Left lung (tissue), 10 donors: ENCODE results near the gene HTRA3. TPM values are rescaled to one million over a fixed set of nuclear protein-coding genes. Genes with fewer than 3 reads are reported as not detected.

ENCODE experiments used
- ATAC-seq: fragments of 200-7000 bp; cut with Tn5 transposase; one replicate; pipeline ENCODE4 v1.9.1; 2020; ENCODE audit warnings: moderate library complexity
- DNase-seq, 4 donors: peaks; one replicate each; pipeline ENCODE4 v3.0.0-alpha.2; 2013 to 2020
- H3K27ac ChIP-seq, 2 donors: fragments of 200-600 bp; sonication (generic) in 1 of 2; one replicate each; pipeline versions ENCODE4 v1.5.0 to v1.8.0; 2020 to 2021
- H3K27me3 ChIP-seq, 2 donors: fragments of 200-600 bp; sonication (generic) in 1 of 2; one replicate each; pipeline versions ENCODE4 v1.5.0 to v1.8.0; 2020 to 2021
- H3K36me3 ChIP-seq, 2 donors: fragments of 200-600 bp; sonication (generic) in 1 of 2; one replicate each; pipeline versions ENCODE4 v1.5.0 to v1.8.0; 2020 to 2021
- H3K4me1 ChIP-seq, 2 donors: fragments of 200-600 bp; one replicate each; pipeline ENCODE4 v1.8.0; 2021
- H3K4me3 ChIP-seq, 2 donors: fragments of 200-600 bp; sonication (generic) in 1 of 2; one replicate each; pipeline versions ENCODE4 v1.5.0 to v1.8.0; 2020 to 2021; ENCODE audit warnings: mild to moderate bottlenecking in 1 of 2
- H3K9me3 ChIP-seq, 2 donors: fragments of 200-600 bp; sonication (generic) in 1 of 2; one replicate each; pipeline versions ENCODE4 v1.5.0 to v1.8.0; 2020 to 2021
- CTCF ChIP-seq, 2 donors: fragments of 200-600 bp; sonication (generic) in 1 of 2; IDR thresholded peaks; one replicate each; pipeline versions ENCODE4 v1.5.0 to v1.8.0; 2021; ENCODE audit warnings: antibody characterized with exemption in 2 of 2
- intact Hi-C, 2 donors: fragments of 100-400 bp; cut with DNase I; formaldehyde crosslinking; loops; one replicate each; pipeline versions ENCODE4 v1.11.2 to v1.14.2; 2022
- polyA plus RNA-seq, 6 donors: library from polyadenylated mRNA; unstranded; fragments of 120-200 nt; gene quantifications; one replicate each; pipeline ENCODE4 v1.2.1, GENCODE V29; 2013; ENCODE audit not compliant: insufficient read length in 6 of 6
- total RNA-seq, 2 donors: library from RNA; stranded (reverse); fragmentation: NEBNext Ultra II Directional; extraction: Animal tissue kit (Norgen Biotek cat#: 25700); gene quantifications; one replicate each; pipeline ENCODE4 v1.2.1, GENCODE V29; 2021
- donor health status: DM: no; HTN: yes; CAD: no.
- donor health status: DM: no; HTN: no; CAD: no.

HTRA3 gene
- total and polyA plus RNA-seq, 8 donors: 9.7 to 18.3 (median 12.1) TPM

GRCh38 chr4:8234715-8235114 lies 34.8 kb upstream of the HTRA3 start:
- intact Hi-C loops: loop anchor here (5.0 to 10.0 kb wide), 2 partner anchors 168 to 170 kb away; no protein-coding TSS in a partner anchor
- no peak for DNase-seq
- H3K27me3 ChIP-seq: no peaks in the 10 kb centered on the region
- H3K9me3 ChIP-seq: no peaks in the 10 kb centered on the region
- H3K4me1 ChIP-seq: no peaks in the 10 kb centered on the region
- H3K4me3 ChIP-seq: no peak overlapping the region
- no peak for ATAC-seq
- TF ChIP-seq CTCF (IDR thresholded peaks at IDR 0.05): no peak
- H3K36me3 ChIP-seq: peaks cover 0 to 90% of the 10 kb centered on the region in 2 donors
- no peak overlapping the region for H3K27ac ChIP-seq

DNA sequence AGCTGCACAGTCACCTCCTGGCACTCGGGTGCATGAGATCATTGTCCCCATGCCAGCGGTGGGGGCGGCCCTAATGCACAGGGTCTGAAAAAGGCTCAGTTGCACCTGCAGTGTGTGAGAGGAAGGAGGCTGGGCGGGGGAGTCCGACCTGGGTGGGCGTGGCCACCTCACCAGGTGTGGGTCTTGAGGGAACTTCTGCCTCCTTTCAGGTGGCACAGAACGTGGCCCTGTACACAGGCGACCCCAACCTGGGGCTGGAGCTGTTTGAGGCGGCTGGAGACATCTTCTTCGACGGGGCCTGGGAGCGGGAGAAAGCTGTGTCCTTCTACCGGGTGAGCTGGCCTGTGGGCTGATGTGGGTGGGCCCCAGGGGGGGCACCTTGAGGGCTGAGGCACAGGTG lies 34.3 kb upstream of the HTRA3 start:
- H3K27ac ChIP-seq: no peak overlapping the region
- TF ChIP-seq CTCF (IDR thresholded peaks at IDR 0.05): no peak
- no peak overlapping the region for H3K4me3 ChIP-seq
- DNase-seq: peak in 1 of 4 donors; percentile 66
- H3K4me1 ChIP-seq: no peaks in the 10 kb centered on the region
- H3K36me3 ChIP-seq: peaks cover 0 to 92% of the 10 kb centered on the region in 2 donors
- H3K27me3 ChIP-seq: no peaks in the 10 kb centered on the region
- ATAC-seq: no peak
- H3K9me3 ChIP-seq: no peaks in the 10 kb centered on the region
- intact Hi-C loops: loop anchor here (5.0 to 10.0 kb wide), 2 partner anchors 167 to 170 kb away; no protein-coding TSS in a partner anchor

GRCh38 chr4:8235686-8236085 lies 33.9 kb upstream of the HTRA3 start:
- no peaks in the 10 kb centered on the region for H3K27me3 ChIP-seq
- no peak for TF ChIP-seq CTCF (IDR thresholded peaks at IDR 0.05)
- ATAC-seq (no peak), DNase-seq (peak in 1 of 4 donors; percentile 55)
- H3K27ac ChIP-seq: no peak overlapping the region
- H3K4me1 ChIP-seq: no peaks in the 10 kb centered on the region
- intact Hi-C loops: loop anchor here (5.0 to 10.0 kb wide), 2 partner anchors 167 to 169 kb away; no protein-coding TSS in a partner anchor
- no peak overlapping the region for H3K4me3 ChIP-seq
- H3K36me3 ChIP-seq: peaks cover 0 to 97% of the 10 kb centered on the region in 2 donors
- H3K9me3 ChIP-seq: no peaks in the 10 kb centered on the region

DNA sequence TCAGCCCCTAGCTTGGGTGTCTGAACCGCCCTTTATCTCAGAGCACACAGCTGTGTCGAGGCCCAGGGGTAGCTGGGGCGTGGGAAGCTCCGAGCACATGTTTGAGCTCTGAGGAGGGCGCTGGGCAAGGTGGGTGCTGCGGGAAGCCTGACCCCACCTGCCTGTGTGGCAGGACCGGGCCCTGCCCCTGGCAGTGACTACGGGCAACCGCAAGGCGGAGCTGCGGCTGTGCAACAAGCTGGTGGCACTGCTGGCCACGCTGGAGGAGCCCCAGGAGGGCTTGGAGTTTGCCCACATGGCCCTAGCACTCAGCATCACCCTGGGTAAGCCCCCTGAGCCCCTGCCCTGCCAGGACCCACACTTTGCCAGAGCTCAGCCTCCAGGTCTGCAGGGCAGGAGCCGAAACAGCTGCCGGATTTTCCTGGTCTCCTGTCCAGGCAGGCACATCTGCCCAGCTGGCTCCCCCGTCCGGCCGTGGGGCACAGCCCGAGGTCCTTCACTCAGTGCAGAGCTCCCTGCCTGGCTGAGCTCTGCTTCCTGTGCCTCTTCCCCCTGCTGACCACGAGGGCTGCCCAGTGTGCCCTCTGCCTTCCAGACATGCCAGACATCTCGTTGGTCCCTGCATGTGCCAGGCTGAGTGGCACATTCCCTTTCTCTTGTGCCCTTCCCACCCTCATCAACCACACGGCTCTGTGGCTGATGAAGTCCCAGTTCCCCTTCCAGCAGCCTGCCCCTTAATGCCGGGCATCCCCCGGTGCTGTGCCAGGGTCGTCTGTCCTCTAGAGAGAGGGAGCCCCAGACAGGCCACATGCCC lies 33.2 kb upstream of the HTRA3 start:
- ATAC-seq: no peak
- Histone ChIP-seq H3K9me3 (no peaks in the 10 kb centered on the region), H3K27ac (no peak overlapping the region), H3K36me3 (peaks cover 0 to 98% of the 10 kb centered on the region in 2 donors), H3K4me3 (no peak overlapping the region), H3K4me1 (no peaks in the 10 kb centered on the region), H3K27me3 (no peaks in the 10 kb centered on the region)
- TF ChIP-seq CTCF (IDR thresholded peaks at IDR 0.05): no peak
- peak in 1 of 4 donors; percentile 72 for DNase-seq
- intact Hi-C loops: loop anchor here (5.0 to 10.0 kb wide), 2 partner anchors 166 to 168 kb away; no protein-coding TSS in a partner anchor

GRCh38 chr4:8236920-8237195 lies 32.7 kb upstream of the HTRA3 start:
- H3K4me1 ChIP-seq: peaks cover 0 to 1% of the 10 kb centered on the region in 2 donors
- no peak overlapping the region for H3K27ac ChIP-seq
- no peaks in the 10 kb centered on the region for H3K27me3 ChIP-seq
- no peaks in the 10 kb centered on the region for H3K9me3 ChIP-seq
- H3K36me3 ChIP-seq: peaks cover 0 to 96% of the 10 kb centered on the region in 2 donors
- ATAC-seq (no peak), DNase-seq (peak in 1 of 4 donors; percentile 75)
- no peak overlapping the region for H3K4me3 ChIP-seq
- intact Hi-C loops: loop anchor here (5.0 to 10.0 kb wide), 2 partner anchors 165 to 168 kb away; no protein-coding TSS in a partner anchor
- no peak for TF ChIP-seq CTCF (IDR thresholded peaks at IDR 0.05)
